Muscle of back (tissue), 11 donors: ENCODE measurements around the gene ENTR1. TPM values are rescaled to one million over a fixed set of nuclear protein-coding genes. Genes with fewer than 3 reads are reported as not detected.

Experiments used
- DNase-seq, 3 donors: peaks; one replicate each; pipeline versions ENCODE4 v3.0.0 to v3.0.0-alpha.2; 2013
- polyA plus RNA-seq, 10 donors: library from polyadenylated mRNA; unstranded; fragments of 120-200 nt; gene quantifications; one replicate each; pipeline ENCODE4 v1.2.1, GENCODE V29; 2013; ENCODE audit not compliant: insufficient read length in 10 of 10

Gene ENTR1
- polyA plus RNA-seq, 10 donors, result 22.4 to 35.6 (median 30.1) TPM

DNA sequence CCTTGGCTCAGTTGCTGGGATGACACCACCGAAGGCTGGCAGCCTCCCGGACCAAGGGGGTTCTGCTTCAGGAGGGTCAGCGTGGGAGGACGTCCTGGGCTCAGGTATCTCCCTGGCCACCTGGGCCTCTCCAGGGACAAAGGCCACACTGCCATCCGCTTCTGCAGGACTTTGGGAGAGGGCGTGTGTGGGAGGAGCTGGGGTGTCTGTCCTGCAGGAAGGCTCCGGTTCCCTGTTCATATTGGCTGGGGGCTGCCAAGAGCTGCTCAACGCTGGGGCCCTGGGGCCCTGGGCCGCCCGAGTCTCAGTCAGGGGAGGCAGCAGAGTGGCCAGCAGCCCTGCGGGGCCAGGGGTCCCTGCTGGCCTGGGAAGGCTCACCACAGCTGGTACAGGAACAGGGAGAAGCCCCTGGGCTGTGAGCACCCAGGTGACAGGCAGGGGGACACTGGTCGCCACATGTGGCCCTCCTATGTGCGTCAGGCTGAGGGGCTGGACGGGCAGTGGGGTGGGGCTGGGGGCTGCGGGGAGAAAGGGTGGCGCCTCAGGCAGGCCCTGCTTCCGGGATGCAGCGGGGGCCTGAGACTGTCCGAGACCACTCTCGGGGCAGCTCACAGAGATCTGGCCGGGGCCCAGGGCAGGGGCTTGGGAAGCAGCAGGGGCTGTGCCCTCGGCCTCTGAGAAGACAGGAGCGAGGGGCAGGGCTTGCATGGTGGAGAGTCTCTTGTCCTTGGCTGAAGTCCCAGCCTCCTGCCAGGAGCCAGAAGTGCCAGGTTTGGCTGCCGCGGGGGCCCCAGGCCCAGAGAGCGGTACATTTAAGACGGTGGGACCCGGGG, 32.0 kb downstream of the ENTR1 start:
- DNase-seq, result no peak

GRCh38 chr9:136377341-136378169, 32.9 kb downstream of the ENTR1 start:
- no peak for DNase-seq

- no peak for DNase-seq
These were observed 34.0 kb downstream of the ENTR1 start for GRCh38 chr9:136376457-136376856.

- DNase-seq, result no peak
These were observed 35.3 kb downstream of the ENTR1 start for GRCh38 chr9:136375096-136375495.

DNA sequence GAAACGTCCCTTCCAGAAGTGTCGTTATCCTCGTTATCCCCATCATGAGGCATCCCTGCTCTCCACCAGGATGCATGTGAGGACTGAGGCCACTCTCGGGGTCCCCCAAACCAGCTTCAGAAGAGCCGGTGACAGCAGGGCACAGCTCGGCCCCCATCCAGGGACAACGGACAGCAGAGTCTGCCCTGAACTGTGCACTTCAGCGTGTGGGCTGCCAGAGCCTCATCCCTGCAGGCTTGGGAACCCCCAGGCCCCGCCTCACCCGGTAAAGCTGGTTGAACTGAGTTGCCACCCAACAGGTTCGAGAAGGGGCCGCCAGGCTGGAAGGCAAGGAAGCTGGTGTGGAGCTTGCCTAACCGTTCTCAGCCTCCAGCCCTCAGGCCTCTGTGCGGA, 36.2 kb downstream of the ENTR1 start:
- DNase-seq, result no peak

GRCh38 chr9:136373300-136374182, 36.9 kb downstream of the ENTR1 start, which contains the start of gene CARD9:
TSS of gene CARD9 (minus strand) at chr9:136373669. CDS start at chr9:136372078, 1,591 bp downstream.
- DNase-seq, result peak in 1 of 3 donors; percentile 37

DNA sequence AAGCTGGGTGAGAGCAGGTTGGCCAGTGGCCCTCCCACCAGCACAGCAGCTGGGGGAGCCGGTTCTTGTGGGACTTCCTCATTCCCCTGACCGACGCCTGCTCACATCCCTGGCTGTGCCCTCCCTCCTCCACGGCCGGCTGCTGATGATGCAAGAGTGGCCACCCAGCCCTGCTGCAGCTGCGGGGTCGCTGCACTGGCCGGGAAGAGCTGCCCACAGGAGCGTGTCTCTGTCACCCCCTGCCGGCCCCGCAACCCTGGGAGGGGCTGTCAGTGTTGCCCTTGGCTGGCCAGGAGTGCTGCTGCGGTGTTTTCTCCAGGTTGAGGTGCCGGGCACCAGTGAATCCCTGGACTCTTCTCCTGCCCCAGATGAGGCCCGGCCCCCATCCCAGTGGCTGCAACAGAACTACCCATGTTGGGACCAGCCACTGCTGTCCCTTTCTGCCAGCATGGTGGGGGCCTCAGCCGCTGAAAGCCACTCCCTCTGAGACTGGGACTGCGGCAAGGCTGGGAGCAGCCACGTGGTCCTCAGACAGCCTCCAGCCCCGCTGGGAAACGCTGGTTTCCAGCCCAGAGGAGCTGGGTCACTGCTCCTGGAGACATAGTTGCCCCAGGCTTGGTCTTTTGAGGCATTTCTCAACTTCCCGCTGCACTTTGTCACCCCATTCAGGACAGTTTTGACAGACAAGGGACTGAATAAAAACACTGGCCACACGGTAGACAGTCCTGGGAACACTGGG, 37.7 kb downstream of the ENTR1 start:
- DNase-seq, result peak in 1 of 3 donors; percentile 78

DNA sequence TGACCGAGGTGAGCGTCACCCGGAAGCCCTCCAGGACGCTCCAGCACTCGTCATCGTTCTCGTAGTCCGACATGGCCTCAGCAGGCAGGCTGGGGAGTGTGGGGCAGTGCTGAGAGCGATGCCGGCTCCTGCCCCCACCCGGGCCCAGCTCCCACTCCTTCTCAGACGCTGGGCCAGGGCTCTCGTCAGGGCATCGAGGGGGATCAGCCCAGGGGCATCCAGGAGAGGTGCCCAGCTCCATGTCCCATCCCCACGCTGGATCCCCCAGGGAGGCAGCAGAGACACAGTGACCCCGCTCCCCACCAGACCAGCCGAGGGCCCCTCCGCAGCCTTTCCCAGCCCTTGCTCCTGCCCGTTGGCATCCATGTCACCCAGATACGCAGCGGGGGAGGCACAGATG, 38.4 kb downstream of the ENTR1 start:
- DNase-seq, result no peak

- no peak for DNase-seq
These were observed 38.9 kb downstream of the ENTR1 start for GRCh38 chr9:136371533-136371880.

DNA sequence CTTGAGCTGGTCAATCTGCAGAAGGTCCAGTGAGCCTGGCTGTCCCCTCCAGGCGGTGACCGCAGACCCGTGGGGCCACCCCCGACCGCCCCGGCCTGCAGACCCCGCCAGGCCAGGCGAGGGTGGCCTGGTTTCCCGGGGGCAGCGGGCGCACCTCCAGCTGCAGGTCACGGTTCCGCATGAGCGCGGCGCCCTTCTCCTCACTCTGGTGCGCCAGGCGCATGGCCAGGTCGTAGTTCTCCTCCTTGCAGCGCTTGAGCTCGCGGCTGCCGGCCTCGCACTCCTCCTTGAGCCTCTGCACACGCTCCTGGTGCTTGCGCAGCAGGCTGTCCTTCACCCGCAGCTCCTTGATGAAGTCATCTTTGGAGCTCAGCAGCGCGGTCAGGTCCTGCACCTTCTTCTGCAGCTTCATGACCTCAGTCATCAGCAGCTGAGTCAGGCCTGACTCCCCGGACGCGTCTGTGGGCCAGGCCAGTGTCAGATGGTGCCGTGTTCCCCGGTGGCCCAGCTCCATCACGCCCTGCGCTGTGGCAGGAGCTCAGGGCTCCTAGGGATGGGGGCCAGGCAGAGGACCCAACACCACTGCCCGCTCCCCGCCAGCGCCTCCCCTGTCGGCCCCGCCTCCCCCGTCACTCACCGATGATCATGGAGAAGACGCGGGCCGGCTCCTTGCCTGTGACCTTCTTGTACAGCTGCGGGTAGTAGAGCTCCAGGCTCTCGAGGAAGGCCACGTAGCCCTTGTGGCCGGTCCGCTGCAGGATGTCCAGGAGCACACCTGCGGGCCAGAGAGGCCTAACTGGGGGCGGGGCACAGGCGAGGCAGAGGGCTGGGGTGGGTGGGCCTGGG, 39.5 kb downstream of the ENTR1 start:
- no peak for DNase-seq

GRCh38 chr9:136370037-136370436, 40.4 kb downstream of the ENTR1 start:
- no peak for DNase-seq

GRCh38 chr9:136368190-136368589, 42.2 kb downstream of the ENTR1 start:
- DNase-seq, result no peak

- no peak for DNase-seq
These were observed 42.9 kb downstream of the ENTR1 start for GRCh38 chr9:136367296-136368145.

DNA sequence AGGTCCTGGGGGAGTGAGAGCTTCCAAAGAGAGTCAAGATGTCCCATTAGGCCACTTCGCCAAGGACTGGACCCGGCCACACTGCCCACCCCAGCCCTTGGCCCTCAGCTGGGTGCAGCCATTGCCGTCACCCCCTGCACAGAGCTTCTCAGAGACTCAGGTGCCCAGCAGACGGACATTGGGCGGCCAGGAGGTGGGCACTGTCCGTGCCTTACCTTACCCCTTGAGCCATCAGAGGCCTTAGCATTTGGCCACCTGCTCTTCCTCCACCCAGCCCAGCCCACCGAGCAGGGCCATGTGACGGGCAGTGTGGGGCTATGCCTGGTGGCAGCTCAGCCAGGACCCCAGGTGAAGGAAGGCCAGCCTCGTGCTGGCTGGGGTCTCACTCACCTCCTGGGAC, 43.6 kb downstream of the ENTR1 start:
- no peak for DNase-seq

- no peak for DNase-seq
These were observed 44.6 kb downstream of the ENTR1 start for GRCh38 chr9:136365775-136366222.

DNA sequence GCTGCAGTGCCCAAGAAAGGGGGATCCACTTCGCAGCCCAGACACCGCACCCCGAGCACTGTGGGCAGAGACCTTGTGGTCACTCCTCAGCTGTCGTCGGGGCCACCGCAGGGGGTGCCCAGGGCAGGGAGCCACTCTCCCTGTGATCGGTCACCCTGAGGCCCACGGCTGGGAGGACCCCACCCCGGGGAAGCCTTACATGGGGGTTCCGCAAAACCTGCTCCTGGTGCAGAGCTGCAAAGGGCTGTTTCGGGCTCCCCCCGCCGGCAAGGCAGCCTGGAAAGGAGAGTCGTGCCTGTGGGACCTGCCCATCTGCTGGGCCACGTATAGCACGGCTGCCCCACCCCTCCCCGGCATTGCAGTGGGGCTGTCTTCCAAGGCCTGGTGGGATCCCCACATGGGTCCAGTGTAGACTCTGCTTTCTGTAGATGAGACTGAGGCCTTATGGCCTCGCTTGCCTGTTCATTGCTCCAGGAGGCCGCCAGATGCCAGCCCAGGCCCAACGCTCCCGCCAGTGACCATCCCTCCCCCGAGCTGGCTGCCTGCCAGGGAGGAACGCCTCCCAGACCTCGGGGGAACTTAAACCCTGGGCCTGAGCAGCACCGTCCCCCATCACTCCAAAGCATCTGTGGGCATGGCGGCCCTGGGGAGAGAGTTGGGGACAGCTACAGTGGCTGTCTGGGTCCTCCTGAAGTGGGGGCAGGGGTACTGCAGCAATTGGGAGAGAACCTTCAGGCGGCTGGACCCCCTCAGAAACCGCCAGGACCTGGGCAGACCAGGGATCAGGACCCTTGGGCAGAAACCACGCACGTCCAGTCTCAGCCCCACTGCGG, 45.3 kb downstream of the ENTR1 start:
- DNase-seq, result no peak

- no peak for DNase-seq
These were observed 46.3 kb downstream of the ENTR1 start for GRCh38 chr9:136363949-136364748.
